Urinary bladder (tissue), 4 donors: Measurements from ENCODE around the gene CACNA2D2. TPM values are rescaled to one million over a fixed set of nuclear protein-coding genes. Genes with fewer than 3 reads are reported as not detected.
A peak's percentile ranks its signal among the peaks of the same experiment; 100 is the strongest.

Experiments used
- DNase-seq: peaks from one replicate; pipeline ENCODE4 v3.0.0-alpha.2; 2015; ENCODE audit errors: extremely low spot score
- H3K27ac ChIP-seq: one replicate; pipeline ENCODE4 v1.5.1; 2013; ENCODE audit warnings: low read depth, mild to moderate bottlenecking, moderate library complexity
- H3K36me3 ChIP-seq: one replicate; pipeline ENCODE4 v1.6.1; 2013; ENCODE audit warnings: mild to moderate bottlenecking, moderate library complexity; ENCODE audit not compliant: insufficient read depth
- H3K4me1 ChIP-seq: one replicate; pipeline ENCODE4 v1.6.1; 2013; ENCODE audit warnings: mild to moderate bottlenecking, moderate library complexity; ENCODE audit not compliant: insufficient read depth
- H3K4me3 ChIP-seq: one replicate; pipeline ENCODE4 v1.5.1; 2013; ENCODE audit warnings: low read depth, low read length
- WGBS: extraction: QIAGEN DNeasy Blood & Tissue Kit; methylation state at CpG from one replicate; pipeline ENCODE4 v1.1.7; 2013; 5-methylcytosine and 5-hydroxymethylcytosine counted together
- polyA plus RNA-seq: library from polyadenylated mRNA; stranded (reverse); fragments of 200-250 nt; gene quantifications from one replicate; pipeline ENCODE4 v1.2.3, GENCODE V29; 2013
- total RNA-seq: library from RNA; depleted of rRNA; stranded (reverse); fragments of >200 nt; gene quantifications from one replicate; pipeline ENCODE4 v1.2.3, GENCODE V29; 2014
- donor health status: healthy with polysubstance abuse.
- donor health status: healthy.

Gene CACNA2D2
- total and polyA plus RNA-seq, 2 donors: 1.3 to 1.4 TPM

- no peaks in the 10 kb centered on the region for H3K4me1 ChIP-seq
- DNase-seq: no peak
- H3K27ac ChIP-seq: peak overlapping the region; percentile 42
- peaks cover 3% of the 10 kb centered on the region for H3K36me3 ChIP-seq
- 64% methylated on average over 5 of the region's 5 CpGs for WGBS
- H3K4me3 ChIP-seq: no peak overlapping the region
These were observed 168.9 kb downstream of the CACNA2D2 start for GRCh38 chr3:50334339-50335075.

- peaks cover 3% of the 10 kb centered on the region for H3K36me3 ChIP-seq
- H3K4me1 ChIP-seq: no peaks in the 10 kb centered on the region
- DNase-seq: no peak
- WGBS: 58% methylated on average over 12 of the region's 12 CpGs
- no peak overlapping the region for H3K4me3 ChIP-seq
- no peak overlapping the region for H3K27ac ChIP-seq
These were observed 169.6 kb downstream of the CACNA2D2 start for GRCh38 chr3:50333744-50334328.

GRCh38 chr3:50331364-50331907 lies 172.0 kb downstream of the CACNA2D2 start:
- no peak overlapping the region for H3K4me3 ChIP-seq
- H3K36me3 ChIP-seq: peaks cover 3% of the 10 kb centered on the region
- 93% methylated on average over 19 of the region's 19 CpGs for WGBS
- no peak for DNase-seq
- H3K27ac ChIP-seq: no peak overlapping the region
- H3K4me1 ChIP-seq: peaks cover 3% of the 10 kb centered on the region

- no peak overlapping the region for H3K4me3 ChIP-seq
- H3K4me1 ChIP-seq: peaks cover 3% of the 10 kb centered on the region
- no peak overlapping the region for H3K27ac ChIP-seq
- no peak for DNase-seq
- peaks cover 3% of the 10 kb centered on the region for H3K36me3 ChIP-seq
- 90% methylated on average over 10 of the region's 10 CpGs for WGBS
These were observed 173.1 kb downstream of the CACNA2D2 start for GRCh38 chr3:50330330-50330729.

GRCh38 chr3:50327943-50328691 lies 175.3 kb downstream of the CACNA2D2 start, which contains the start of gene TUSC2:
Gene TUSC2 (minus strand): TSS chr3:50328223. CDS start chr3:50328099, 124 bp downstream.
- 2% methylated on average over 55 of the region's 55 CpGs for WGBS
- peak; percentile 94 for DNase-seq
- H3K4me3 ChIP-seq: peak within 1 kb of the TSS; percentile 91
- peaks cover 3% of the 10 kb centered on the region for H3K36me3 ChIP-seq
- H3K27ac ChIP-seq: no peak within 1 kb of the TSS
- H3K4me1 ChIP-seq: peaks cover 3% of the 10 kb centered on the region

GRCh38 chr3:50327129-50327528 lies 176.3 kb downstream of the CACNA2D2 start:
- H3K4me1 ChIP-seq: peaks cover 3% of the 10 kb centered on the region
- H3K27ac ChIP-seq: no peak overlapping the region
- peak overlapping the region; percentile 91 for H3K4me3 ChIP-seq
- peaks cover 3% of the 10 kb centered on the region for H3K36me3 ChIP-seq
- WGBS: 71% methylated on average over 4 of the region's 4 CpGs
- DNase-seq: no peak

- Histone ChIP-seq H3K36me3 (peaks cover 3% of the 10 kb centered on the region), H3K4me3 (no peak overlapping the region), H3K27ac (no peak overlapping the region), H3K4me1 (peaks cover 3% of the 10 kb centered on the region)
- DNase-seq: no peak
- 91% methylated on average over 8 of the region's 8 CpGs for whole genome bisulfite sequencing
These were observed 177.3 kb downstream of the CACNA2D2 start for GRCh38 chr3:50326182-50326541.

- Histone ChIP-seq H3K4me3 (no peak overlapping the region), H3K27ac (no peak overlapping the region), H3K4me1 (peaks cover 3% of the 10 kb centered on the region), H3K36me3 (peaks cover 2% of the 10 kb centered on the region)
- no peak for DNase-seq
- 88% methylated on average over 11 of the region's 11 CpGs for WGBS
These were observed 177.8 kb downstream of the CACNA2D2 start for GRCh38 chr3:50325497-50326181.

- no peaks in the 10 kb centered on the region for H3K36me3 ChIP-seq
- no peak for DNase-seq
- H3K4me3 ChIP-seq: no peak overlapping the region
- WGBS: 92% methylated on average over 2 of the region's 2 CpGs
- no peak overlapping the region for H3K27ac ChIP-seq
- peaks cover 3% of the 10 kb centered on the region for H3K4me1 ChIP-seq
These were observed 178.3 kb downstream of the CACNA2D2 start for GRCh38 chr3:50325113-50325480.

GRCh38 chr3:50324351-50325112 lies 178.9 kb downstream of the CACNA2D2 start:
- peaks cover 3% of the 10 kb centered on the region for H3K4me1 ChIP-seq
- 48% methylated on average over 4 of the region's 4 CpGs for WGBS
- DNase-seq: no peak
- H3K36me3 ChIP-seq: no peaks in the 10 kb centered on the region
- no peak overlapping the region for H3K27ac ChIP-seq
- H3K4me3 ChIP-seq: no peak overlapping the region

- no peaks in the 10 kb centered on the region for H3K36me3 ChIP-seq
- 72% methylated on average over 5 of the region's 5 CpGs for WGBS
- no peak overlapping the region for H3K4me3 ChIP-seq
- H3K4me1 ChIP-seq: peaks cover 3% of the 10 kb centered on the region
- no peak overlapping the region for H3K27ac ChIP-seq
- no peak for DNase-seq
These were observed 179.7 kb downstream of the CACNA2D2 start for GRCh38 chr3:50323614-50324199.

- peaks cover 3% of the 10 kb centered on the region for H3K4me1 ChIP-seq
- H3K36me3 ChIP-seq: no peaks in the 10 kb centered on the region
- H3K4me3 ChIP-seq: no peak overlapping the region
- H3K27ac ChIP-seq: no peak overlapping the region
- no peak for DNase-seq
- WGBS: 43% methylated on average over 4 of the region's 4 CpGs
These were observed 180.3 kb downstream of the CACNA2D2 start for GRCh38 chr3:50323092-50323600.
